Esophagus squamous epithelium (tissue), 4 donors: ENCODE results near the gene RYR1.

ENCODE experiments used
- CTCF ChIP-seq, 6 experiments: fragments of 450-650 bp in 4 of 6; fragments of 200-600 bp in 2 of 6; sonication (generic) in 2 of 6; IDR thresholded peaks; one replicate each; pipeline ENCODE4 v1.5.1; 2016 to 2019; ENCODE audit warnings: antibody characterized with exemption in 6 of 6, mild to moderate bottlenecking in 4 of 6, moderate library complexity in 4 of 6
- POLR2A ChIP-seq, 4 donors: fragments of 450-650 bp; IDR thresholded peaks; one replicate each; pipeline ENCODE4 v1.6.1; 2017; ENCODE audit warnings: antibody characterized with exemption in 4 of 4, mild to moderate bottlenecking in 4 of 4, moderate library complexity in 3 of 4

- TF ChIP-seq CTCF (IDR thresholded peaks at IDR 0.05) (no peak), POLR2A (IDR thresholded peaks at IDR 0.05) (no peak)
These were observed 2.6 kb upstream of the RYR1 start for GRCh38 chr19:38430931-38431330.
